H9 (cell line): ENCODE results near the gene CST6. TPM values are rescaled to one million over a fixed set of nuclear protein-coding genes. Genes with fewer than 3 reads are reported as not detected.
A peak's percentile ranks its signal among the peaks of the same experiment; 100 is the strongest.

Experiments
- DNase-seq: peaks from one replicate; pipeline ENCODE4 v3.0.0-alpha.2; 2017
- H2AFZ ChIP-seq: one replicate; pipeline ENCODE4 v1.6.1; 2013; ENCODE audit warnings: mild to moderate bottlenecking, low read length, control low read depth, moderate library complexity
- H2AK5ac ChIP-seq: 2 replicates; pipeline ENCODE4 v1.6.1; 2013; ENCODE audit warnings: low read length, control low read depth, mixed read lengths; ENCODE audit not compliant: insufficient read length
- H2BK120ac ChIP-seq: one replicate; pipeline ENCODE4 v1.6.1; 2013; ENCODE audit warnings: low read depth, mild to moderate bottlenecking, low read length, control low read depth, inconsistent platforms; ENCODE audit not compliant: poor library complexity, severe bottlenecking
- H2BK12ac ChIP-seq: 2 replicates; pipeline ENCODE4 v1.6.1; 2013; ENCODE audit warnings: low read length, control low read depth, mixed read lengths, low read depth; ENCODE audit not compliant: insufficient read length
- H2BK15ac ChIP-seq: 2 replicates; pipeline ENCODE4 v1.6.1; 2013; ENCODE audit warnings: low read depth, low read length, control low read depth
- H2BK20ac ChIP-seq: one replicate; pipeline ENCODE4 v1.6.1; 2013; ENCODE audit warnings: low read depth, mild to moderate bottlenecking, low read length, control low read depth, inconsistent platforms; ENCODE audit not compliant: poor library complexity, severe bottlenecking
- H2BK5ac ChIP-seq: 2 replicates; pipeline ENCODE4 v1.6.1; 2013; ENCODE audit warnings: low read length, control low read depth, mixed read lengths; ENCODE audit not compliant: insufficient read length
- H3K14ac ChIP-seq: 2 replicates; pipeline ENCODE4 v1.6.1; 2013; ENCODE audit warnings: low read length, control low read depth; ENCODE audit not compliant: insufficient read depth
- H3K18ac ChIP-seq: 2 replicates; pipeline ENCODE4 v1.6.1; 2013; ENCODE audit warnings: low read depth, mild to moderate bottlenecking, mixed read lengths, low read length, control low read depth; ENCODE audit not compliant: insufficient read length
- H3K23ac ChIP-seq: 2 replicates; pipeline ENCODE4 v1.6.1; 2013; ENCODE audit warnings: low read length, control low read depth, mixed read lengths, low read depth; ENCODE audit not compliant: insufficient read length
- H3K23me2 ChIP-seq: 2 replicates; pipeline ENCODE4 v1.6.1; 2013; ENCODE audit warnings: low read depth, mild to moderate bottlenecking, mixed read lengths, low read length, control low read depth; ENCODE audit not compliant: insufficient read length, poor library complexity, severe bottlenecking
- H3K27ac ChIP-seq: 2 replicates; pipeline ENCODE4 v1.5.1; 2013; ENCODE audit warnings: low read length, control low read depth, mixed read lengths, low read depth; ENCODE audit not compliant: insufficient read length
- H3K27me3 ChIP-seq: 2 replicates; pipeline ENCODE4 v1.6.1; 2013; ENCODE audit warnings: low read length, control low read depth, inconsistent platforms; ENCODE audit not compliant: insufficient read depth
- H3K4ac ChIP-seq: 2 replicates; pipeline ENCODE4 v1.6.1; 2013; ENCODE audit warnings: low read depth, mild to moderate bottlenecking, control low read depth, inconsistent platforms, low read length, moderate library complexity
- H3K4me1 ChIP-seq: 2 replicates; pipeline ENCODE4 v1.6.1; 2013; ENCODE audit warnings: low read length, control low read depth, inconsistent platforms; ENCODE audit not compliant: insufficient read depth
- H3K4me2 ChIP-seq: 2 replicates; pipeline ENCODE4 v1.6.1; 2013; ENCODE audit warnings: low read length, control low read depth, mixed read lengths; ENCODE audit not compliant: insufficient read length, insufficient read depth
- H3K56ac ChIP-seq: 2 replicates; pipeline ENCODE4 v1.6.1; 2013; ENCODE audit warnings: low read depth, mild to moderate bottlenecking, mixed read lengths, low read length, control low read depth; ENCODE audit not compliant: insufficient read length
- H3K79me1 ChIP-seq: 2 replicates; pipeline ENCODE4 v1.6.1; 2013; ENCODE audit warnings: low read depth, mild to moderate bottlenecking, moderate library complexity, low read length, control low read depth, inconsistent platforms; ENCODE audit not compliant: insufficient read depth, poor library complexity, severe bottlenecking
- H3K79me2 ChIP-seq: 2 replicates; pipeline ENCODE4 v1.6.1; 2013; ENCODE audit warnings: low read length, control low read depth, inconsistent platforms; ENCODE audit not compliant: insufficient read depth
- H3K9ac ChIP-seq: 2 replicates; pipeline ENCODE4 v1.6.1; 2013; ENCODE audit warnings: low read length, control low read depth, mixed read lengths; ENCODE audit not compliant: insufficient read length; ENCODE audit errors: extremely low read depth
- H3K9me3 ChIP-seq: one replicate; pipeline ENCODE4 v1.6.1; 2013; ENCODE audit warnings: low read depth, low read length, inconsistent platforms; ENCODE audit not compliant: control insufficient read depth
- H3T11ph ChIP-seq: one replicate; pipeline ENCODE4 v1.6.1; 2013; ENCODE audit warnings: mild to moderate bottlenecking, low read length, control low read depth, inconsistent platforms
- H4K20me1 ChIP-seq: one replicate; pipeline ENCODE4 v1.6.1; 2013; ENCODE audit not compliant: control insufficient read depth, insufficient read length, insufficient read depth
- H4K5ac ChIP-seq: 2 replicates; pipeline ENCODE4 v1.6.1; 2013; ENCODE audit warnings: low read depth, mild to moderate bottlenecking, mixed read lengths, low read length, control low read depth; ENCODE audit not compliant: insufficient read length
- H4K8ac ChIP-seq: replicated peaks from 2 replicates; pipeline ENCODE4 v1.6.1; 2013; ENCODE audit warnings: low read length, control low read depth, mixed read lengths, low read depth; ENCODE audit not compliant: insufficient read length
- H4K91ac ChIP-seq: 2 replicates; pipeline ENCODE4 v1.6.1; 2013; ENCODE audit warnings: low read depth, mild to moderate bottlenecking, moderate library complexity, mixed read lengths, low read length, control low read depth; ENCODE audit not compliant: insufficient read length
- H3K27ac Mint-ChIP-seq, 3 experiments: 2 replicates in 2 of 3; 3 replicates in 1 of 3; pipeline ENCODE4 v1.8.0; 2020 to 2021; ENCODE audit warnings: mixed read lengths in 3 of 3, mild to moderate bottlenecking in 1 of 3, moderate library complexity in 1 of 3
- H3K27me3 Mint-ChIP-seq: 2 replicates; pipeline ENCODE4 v1.8.0; 2021; ENCODE audit warnings: low read depth, mild to moderate bottlenecking, moderate library complexity, mixed read lengths
- H3K36me3 Mint-ChIP-seq, 3 experiments: 2 replicates in 2 of 3; 3 replicates in 1 of 3; pipeline ENCODE4 v1.8.0; 2020 to 2021; ENCODE audit warnings: low read depth in 3 of 3, mixed read lengths in 3 of 3; ENCODE audit not compliant: insufficient read depth in 1 of 3
- H3K4me1 Mint-ChIP-seq, 2 experiments: 2 replicates each; pipeline ENCODE4 v1.8.0; 2020; ENCODE audit warnings: mixed read lengths in 2 of 2
- H3K4me3 Mint-ChIP-seq, 2 experiments: 2 replicates in 1 of 2; 3 replicates in 1 of 2; pipeline ENCODE4 v1.8.0; 2020 to 2021; ENCODE audit warnings: mild to moderate bottlenecking in 2 of 2, mixed read lengths in 2 of 2, moderate library complexity in 1 of 2
- H3K9me3 Mint-ChIP-seq, 2 experiments: 2 replicates in 1 of 2; 3 replicates in 1 of 2; pipeline ENCODE4 v1.8.0; 2020; ENCODE audit warnings: mild to moderate bottlenecking in 2 of 2, mixed read lengths in 2 of 2, moderate library complexity in 1 of 2
- WGBS: extraction: QIAGEN DNeasy Blood & Tissue Kit; methylation state at CpG from one replicate; pipeline ENCODE4 v1.1.7; 2013; ENCODE audit warnings: missing lambda C conversion rate, low lambda C conversion rate, mixed read lengths; ENCODE audit not compliant: insufficient read length; ENCODE audit errors: extremely low coverage; 5-methylcytosine and 5-hydroxymethylcytosine counted together
- total RNA-seq: library from RNA; stranded (reverse); gene quantifications from 2 replicates; pipeline ENCODE4 v1.2.1, GENCODE V29; 2021
- TF ChIP-seq, protein P1 (sequence below): fragments of 200-600 bp; sonication (generic); conservative IDR thresholded peaks from 3 replicates; pipeline ENCODE4 v1.8.0; 2021; ENCODE audit warnings: antibody characterized with exemption, mild to moderate bottlenecking

Gene CST6
- total RNA-seq, 1 experiment from 2014 or later: not detected

DNA sequence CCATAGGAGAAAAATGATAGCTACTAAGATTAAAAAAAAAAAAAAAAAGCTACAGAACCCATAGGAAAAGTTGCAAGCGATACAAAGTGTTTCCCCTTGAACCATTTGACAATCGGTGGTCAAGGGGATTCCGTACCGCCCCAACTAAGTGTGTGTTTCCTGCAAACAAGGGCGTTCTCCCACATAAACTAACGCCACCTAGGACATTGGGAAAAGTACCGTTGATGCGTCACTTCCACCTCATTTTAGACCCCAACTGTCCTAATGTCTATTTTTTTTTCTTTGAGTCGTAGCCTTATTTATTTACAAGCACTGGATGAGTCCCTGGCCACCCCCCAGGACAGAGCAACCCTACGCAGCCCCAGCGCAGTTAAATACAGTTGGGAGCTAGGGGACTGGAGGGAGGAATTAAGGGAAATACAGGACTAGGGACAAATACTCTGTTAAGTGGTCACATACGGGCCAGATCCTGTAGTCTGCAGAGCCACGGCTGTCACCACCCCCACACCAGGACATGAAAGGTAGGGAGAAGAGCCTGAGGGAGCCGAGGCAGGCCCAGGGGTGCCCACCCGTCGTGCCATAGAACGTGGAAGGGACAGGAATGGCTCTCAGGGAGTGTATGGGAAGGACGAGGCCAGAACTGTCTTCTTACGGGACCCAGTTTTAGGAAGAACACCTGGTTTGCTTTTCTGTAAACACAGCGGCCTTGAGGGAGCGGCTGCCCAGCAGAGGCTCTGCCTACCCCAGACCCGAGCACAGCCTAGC is 28.8 kb upstream of the CST6 start:
- Histone ChIP-seq H3K4ac (no peak overlapping the region; the same call in 1 of the 2 replicates), H3K23ac (no peak overlapping the region), H3T11ph (no peak overlapping the region), H4K8ac (no peak overlapping the region), H3K27me3 (no peaks in the 10 kb centered on the region), H3K4me2 (no peak overlapping the region), H2AFZ (no peak overlapping the region), H2BK15ac (no peak overlapping the region), H4K91ac (no peak overlapping the region), H3K56ac (no peak overlapping the region), H3K18ac (no peak overlapping the region), H3K9me3 (no peaks in the 10 kb centered on the region), H4K20me1 (no peaks in the 10 kb centered on the region), H3K79me2 (no peaks in the 10 kb centered on the region), H3K14ac (no peak overlapping the region), H2BK120ac (no peak overlapping the region), H2BK12ac (no peak overlapping the region), H3K27ac (no peak overlapping the region), H3K9ac (no peak overlapping the region), H3K4me1 (no peaks in the 10 kb centered on the region), H2BK5ac (no peak overlapping the region), H3K79me1 (no peaks in the 10 kb centered on the region), H2AK5ac (no peak overlapping the region), H4K5ac (no peak overlapping the region), H3K23me2 (no peaks in the 10 kb centered on the region), H2BK20ac (no peak overlapping the region)
- H3K9me3 Mint-ChIP-seq: no peaks in the 10 kb centered on the region
- peaks cover 9 to 17% (median 14%) of the 10 kb centered on the region in 3 experiments; a peak in 6 of 7 replicates for H3K36me3 Mint-ChIP-seq
- no CpG with 5 or more reads among the region's 22 CpGs for WGBS
- no peak overlapping the region; a peak in 1 of 5 replicates for H3K4me3 Mint-ChIP-seq
- TF ChIP-seq, protein P1, sequence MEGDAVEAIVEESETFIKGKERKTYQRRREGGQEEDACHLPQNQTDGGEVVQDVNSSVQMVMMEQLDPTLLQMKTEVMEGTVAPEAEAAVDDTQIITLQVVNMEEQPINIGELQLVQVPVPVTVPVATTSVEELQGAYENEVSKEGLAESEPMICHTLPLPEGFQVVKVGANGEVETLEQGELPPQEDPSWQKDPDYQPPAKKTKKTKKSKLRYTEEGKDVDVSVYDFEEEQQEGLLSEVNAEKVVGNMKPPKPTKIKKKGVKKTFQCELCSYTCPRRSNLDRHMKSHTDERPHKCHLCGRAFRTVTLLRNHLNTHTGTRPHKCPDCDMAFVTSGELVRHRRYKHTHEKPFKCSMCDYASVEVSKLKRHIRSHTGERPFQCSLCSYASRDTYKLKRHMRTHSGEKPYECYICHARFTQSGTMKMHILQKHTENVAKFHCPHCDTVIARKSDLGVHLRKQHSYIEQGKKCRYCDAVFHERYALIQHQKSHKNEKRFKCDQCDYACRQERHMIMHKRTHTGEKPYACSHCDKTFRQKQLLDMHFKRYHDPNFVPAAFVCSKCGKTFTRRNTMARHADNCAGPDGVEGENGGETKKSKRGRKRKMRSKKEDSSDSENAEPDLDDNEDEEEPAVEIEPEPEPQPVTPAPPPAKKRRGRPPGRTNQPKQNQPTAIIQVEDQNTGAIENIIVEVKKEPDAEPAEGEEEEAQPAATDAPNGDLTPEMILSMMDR: no peak
- 0 out of 7 replicates have a peak overlapping the region, but pooled peaks of 1 of the 3 experiments have one; percentile 36 for H3K27ac Mint-ChIP-seq
- no peaks in the 10 kb centered on the region; the same call in none of the 2 replicates for H3K27me3 Mint-ChIP-seq
- no peaks in the 10 kb centered on the region for H3K4me1 Mint-ChIP-seq
- no peak for DNase-seq
